Uterus (tissue), 2 donors: ENCODE data around the gene DCLK3.

Experiments used
- POLR2A ChIP-seq, 2 donors: fragments of 450-650 bp; IDR thresholded peaks; one replicate each; pipeline ENCODE4 v1.6.1; 2016; ENCODE audit warnings: antibody characterized with exemption in 2 of 2, mild to moderate bottlenecking in 1 of 2, moderate library complexity in 1 of 2
- TF ChIP-seq, protein P1 (sequence below), 4 experiments: fragments of 200-600 bp in 2 of 4; fragments of 450-650 bp in 2 of 4; sonication (generic) in 2 of 4; IDR thresholded peaks; one replicate each; pipeline ENCODE4 v1.5.1; 2016 to 2019; ENCODE audit warnings: antibody characterized with exemption in 4 of 4, mild to moderate bottlenecking in 2 of 4, moderate library complexity in 1 of 4

DNA sequence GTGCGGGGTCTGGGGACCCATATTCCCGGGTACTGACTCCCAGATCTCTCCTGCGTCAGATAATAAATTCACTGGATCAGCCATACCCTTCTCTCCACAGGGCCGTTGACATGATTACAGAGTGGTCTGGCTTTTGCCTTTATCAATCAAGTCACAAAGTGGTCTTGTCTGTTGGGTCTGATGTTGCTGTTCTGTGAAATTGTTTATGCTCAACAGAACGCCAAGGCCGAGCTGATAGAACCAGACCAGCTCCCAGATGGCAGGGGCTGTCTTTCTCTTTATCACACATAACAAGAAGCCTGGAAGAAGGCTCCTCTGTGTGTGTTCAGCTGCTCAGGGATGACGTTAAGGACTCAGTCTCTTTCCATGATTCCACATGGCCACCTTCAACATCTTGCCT, 751 bp upstream of the DCLK3 start:
- TF ChIP-seq, protein P1, sequence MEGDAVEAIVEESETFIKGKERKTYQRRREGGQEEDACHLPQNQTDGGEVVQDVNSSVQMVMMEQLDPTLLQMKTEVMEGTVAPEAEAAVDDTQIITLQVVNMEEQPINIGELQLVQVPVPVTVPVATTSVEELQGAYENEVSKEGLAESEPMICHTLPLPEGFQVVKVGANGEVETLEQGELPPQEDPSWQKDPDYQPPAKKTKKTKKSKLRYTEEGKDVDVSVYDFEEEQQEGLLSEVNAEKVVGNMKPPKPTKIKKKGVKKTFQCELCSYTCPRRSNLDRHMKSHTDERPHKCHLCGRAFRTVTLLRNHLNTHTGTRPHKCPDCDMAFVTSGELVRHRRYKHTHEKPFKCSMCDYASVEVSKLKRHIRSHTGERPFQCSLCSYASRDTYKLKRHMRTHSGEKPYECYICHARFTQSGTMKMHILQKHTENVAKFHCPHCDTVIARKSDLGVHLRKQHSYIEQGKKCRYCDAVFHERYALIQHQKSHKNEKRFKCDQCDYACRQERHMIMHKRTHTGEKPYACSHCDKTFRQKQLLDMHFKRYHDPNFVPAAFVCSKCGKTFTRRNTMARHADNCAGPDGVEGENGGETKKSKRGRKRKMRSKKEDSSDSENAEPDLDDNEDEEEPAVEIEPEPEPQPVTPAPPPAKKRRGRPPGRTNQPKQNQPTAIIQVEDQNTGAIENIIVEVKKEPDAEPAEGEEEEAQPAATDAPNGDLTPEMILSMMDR (IDR thresholded peaks at IDR 0.05) = no peak
- no peak for TF ChIP-seq POLR2A (IDR thresholded peaks at IDR 0.05)
